Central memory CD4-positive, alpha-beta T cell (primary cell): ENCODE results near the gene PSMD9.
A peak's percentile ranks its signal among the peaks of the same experiment; 100 is the strongest.
"Not testable (repeated sequence)": the region's sequence is repeated elsewhere in the genome, so short reads cannot be mapped to it uniquely, and the experiment has no call there.

ENCODE experiments used
- DNase-seq: peaks from one replicate; pipeline ENCODE4 v3.0.0; 2022

PSMD9 gene

GRCh38 chr12:121874071-121874470 lies 14.5 kb upstream of the PSMD9 start:
- DNase-seq, result no peak

- no peak for DNase-seq
Measured at GRCh38 chr12:121875582-121875981, 13.0 kb upstream of the PSMD9 start.

- not testable (repeated sequence) for DNase-seq
Measured at GRCh38 chr12:121876080-121876447, 12.5 kb upstream of the PSMD9 start.

GRCh38 chr12:121883315-121883660 lies 5.3 kb upstream of the PSMD9 start:
- DNase-seq, result no peak

- not testable (repeated sequence) for DNase-seq
Measured at GRCh38 chr12:121885129-121885528, 3.5 kb upstream of the PSMD9 start.

GRCh38 chr12:121888083-121888477 lies 510 bp upstream of the PSMD9 start:
- no peak for DNase-seq

- DNase-seq, result no peak
Measured at GRCh38 chr12:121889274-121889624, 659 bp downstream of the PSMD9 start.

GRCh38 chr12:121889661-121890060 lies 1.1 kb downstream of the PSMD9 start:
- not testable (repeated sequence) for DNase-seq

- no peak for DNase-seq
Measured at GRCh38 chr12:121892673-121893561, 4.3 kb downstream of the PSMD9 start.

- DNase-seq, result no peak
Measured at GRCh38 chr12:121893961-121894460, 5.4 kb downstream of the PSMD9 start.

- no peak for DNase-seq
Measured at GRCh38 chr12:121894633-121895032, 6.0 kb downstream of the PSMD9 start.

- DNase-seq, result no peak
Measured at GRCh38 chr12:121898287-121898686, 9.7 kb downstream of the PSMD9 start.

- DNase-seq, result no peak
Measured at GRCh38 chr12:121899590-121899989, 11.0 kb downstream of the PSMD9 start.

- DNase-seq, result no peak
Measured at GRCh38 chr12:121903202-121903601, 14.6 kb downstream of the PSMD9 start.

GRCh38 chr12:121905746-121906145 lies 17.2 kb downstream of the PSMD9 start:
- no peak for DNase-seq

- no peak for DNase-seq
Measured at GRCh38 chr12:121908702-121909101, 20.1 kb downstream of the PSMD9 start.

- no peak for DNase-seq
Measured at GRCh38 chr12:121911824-121912585, 23.4 kb downstream of the PSMD9 start.

GRCh38 chr12:121915841-121916321 lies 27.3 kb downstream of the PSMD9 start:
- no peak for DNase-seq

- no peak for DNase-seq
Measured at GRCh38 chr12:121916719-121917118, 28.1 kb downstream of the PSMD9 start.

- peak; percentile 95 for DNase-seq
Measured at GRCh38 chr12:121917950-121918678, 29.5 kb downstream of the PSMD9 start, which contains the start of gene CFAP251. Gene CFAP251, plus strand, starts transcription at chr12:121918592. Its CDS starts 2,714 bp downstream, at chr12:121921306.

GRCh38 chr12:121918679-121919038 lies 30.1 kb downstream of the PSMD9 start:
- DNase-seq, result no peak

GRCh38 chr12:121921066-121921465 lies 32.5 kb downstream of the PSMD9 start:
- DNase-seq, result no peak

- no peak for DNase-seq
Measured at GRCh38 chr12:121925358-121925695, 36.7 kb downstream of the PSMD9 start.
